SH-SY5Y (cell line): ENCODE measurements around the gene SMIM26.

Experiments
- GATA2 ChIP-seq: IDR thresholded peaks from 2 replicates; pipeline ENCODE4 v1.6.1; 2011; ENCODE audit warnings: mild to moderate bottlenecking, low read depth, low read length
- GATA3 ChIP-seq: IDR thresholded peaks from 2 replicates; pipeline ENCODE4 v1.6.1; 2011; ENCODE audit warnings: low read depth, mild to moderate bottlenecking, low read length, moderate library complexity

GRCh38 chr20:18543216-18543615, 24.0 kb upstream of the SMIM26 start:
- no peak for TF ChIP-seq GATA2
- no peak for TF ChIP-seq GATA3
